ENCODE measurements around the gene IQSEC1.
A peak's percentile ranks its signal among the peaks of the same experiment; 100 is the strongest.

The IQSEC1 gene

GRCh38 chr3:12990781-12991480 is 82.3 kb downstream of the IQSEC1 start:
- peak in 1 of 56 donors; percentile 8 for DNase-seq

GRCh38 chr3:12990306-12990705 is 82.9 kb downstream of the IQSEC1 start:
- DNase-seq, result no peak

- no peak for DNase-seq
Observed at GRCh38 chr3:12988728-12989454, 84.3 kb downstream of the IQSEC1 start.

- DNase-seq, result no peak
Observed at GRCh38 chr3:12987602-12988001, 85.6 kb downstream of the IQSEC1 start.

- no peak for DNase-seq
Observed at GRCh38 chr3:12986986-12987385, 86.2 kb downstream of the IQSEC1 start.

- DNase-seq, result no peak
Observed at GRCh38 chr3:12986521-12986920, 86.7 kb downstream of the IQSEC1 start.

- DNase-seq, result no peak
Observed at GRCh38 chr3:12986031-12986430, 87.2 kb downstream of the IQSEC1 start.

GRCh38 chr3:12985148-12985547 is 88.1 kb downstream of the IQSEC1 start:
- no peak for DNase-seq

GRCh38 chr3:12984023-12984823 is 89.0 kb downstream of the IQSEC1 start:
- peak in 44 of 56 donors; percentile 9 to 89 (median 48) for DNase-seq

- no peak for DNase-seq
Observed at GRCh38 chr3:12983319-12983718, 89.9 kb downstream of the IQSEC1 start.

GRCh38 chr3:12982619-12983101 is 90.6 kb downstream of the IQSEC1 start:
- no peak for DNase-seq

GRCh38 chr3:12981306-12982275 is 91.6 kb downstream of the IQSEC1 start:
- no peak for DNase-seq

- DNase-seq, result no peak
Observed at GRCh38 chr3:12980596-12981290, 92.5 kb downstream of the IQSEC1 start.

GRCh38 chr3:12979947-12980487 is 93.2 kb downstream of the IQSEC1 start:
- no peak for DNase-seq

- DNase-seq, result no peak
Observed at GRCh38 chr3:12979151-12979946, 93.9 kb downstream of the IQSEC1 start.

- no peak for DNase-seq
Observed at GRCh38 chr3:12978682-12979081, 94.5 kb downstream of the IQSEC1 start.

GRCh38 chr3:12977117-12977808 is 96.0 kb downstream of the IQSEC1 start:
- DNase-seq, result no peak
